Neural cell (in vitro differentiated cells): ENCODE data around the gene ZNF775. TPM values are rescaled to one million over a fixed set of nuclear protein-coding genes. Genes with fewer than 3 reads are reported as not detected.

Experiments
- H2AFZ ChIP-seq: fragments of 200-600, 300-800 bp; sonication (generic), shearing (Covaris generic); 2 replicates; pipeline ENCODE4 v1.6.0; 2014; ENCODE audit warnings: low read depth, mild to moderate bottlenecking, antibody characterized with exemption, low read length, moderate library complexity
- H3F3A ChIP-seq: fragments of 200-600 bp; shearing (Covaris generic); 2 replicates; pipeline ENCODE4 v1.6.1; 2016; ENCODE audit warnings: mild to moderate bottlenecking, moderate library complexity, mixed read lengths, antibody characterized with exemption, low read length; ENCODE audit not compliant: insufficient read depth, poor library complexity, severe bottlenecking
- H3K27ac ChIP-seq: fragments of 200-600, 300-800 bp; sonication (generic), shearing (Covaris generic); 2 replicates; pipeline ENCODE4 v1.5.1; 2014; ENCODE audit warnings: mild to moderate bottlenecking, low read length, moderate library complexity
- H3K27me3 ChIP-seq: fragments of 300-800, 200-600 bp; sonication (generic), shearing (Covaris generic); 2 replicates; pipeline ENCODE4 v1.6.0; 2014; ENCODE audit warnings: mild to moderate bottlenecking, low read depth, low read length, moderate library complexity; ENCODE audit not compliant: insufficient read depth
- H3K36me3 ChIP-seq: fragments of 300-800, 200-600 bp; sonication (generic), shearing (Covaris generic); 2 replicates; pipeline ENCODE4 v1.5.1; 2014; ENCODE audit warnings: mild to moderate bottlenecking, antibody characterized with exemption, low read length, moderate library complexity; ENCODE audit not compliant: insufficient read depth
- H3K4me2 ChIP-seq: fragments of 300-800, 200-600 bp; sonication (generic), shearing (Covaris generic); 2 replicates; pipeline ENCODE4 v1.6.0; 2014; ENCODE audit warnings: mild to moderate bottlenecking, low read length
- H3K4me3 ChIP-seq: fragments of 300-800, 200-600 bp; sonication (generic), shearing (Covaris generic); 2 replicates; pipeline ENCODE4 v1.5.1; 2014; ENCODE audit warnings: mild to moderate bottlenecking, low read length, moderate library complexity
- H3K79me2 ChIP-seq: fragments of 200-600 bp; shearing (Covaris generic); replicated peaks from 2 replicates; pipeline ENCODE4 v1.6.0; 2014; ENCODE audit warnings: mild to moderate bottlenecking, low read length, moderate library complexity; ENCODE audit not compliant: insufficient read depth
- H3K9ac ChIP-seq: fragments of 300-800, 200-600 bp; sonication (generic), shearing (Covaris generic); 2 replicates; pipeline ENCODE4 v1.6.1; 2016; ENCODE audit warnings: mild to moderate bottlenecking, low read length, mixed read lengths
- H3K9me2 ChIP-seq: fragments of 200-600 bp; shearing (Covaris generic); 2 replicates; pipeline ENCODE4 v1.6.1; 2016; ENCODE audit warnings: mild to moderate bottlenecking, low read length, mixed read lengths; ENCODE audit not compliant: insufficient read depth
- H3K9me3 ChIP-seq: fragments of 200-600, 300-800 bp; sonication (generic), shearing (Covaris generic); 2 replicates; pipeline ENCODE4 v1.6.1; 2016; ENCODE audit warnings: mild to moderate bottlenecking, mixed run types, low read length, moderate library complexity, mixed read lengths
- H4K20me1 ChIP-seq: fragments of 200-600 bp; shearing (Covaris generic); 2 replicates; pipeline ENCODE4 v1.6.1; 2016; ENCODE audit warnings: mild to moderate bottlenecking, mixed run types; ENCODE audit not compliant: insufficient read depth
- EP300 ChIP-seq: fragments of 450-650 bp; conservative IDR thresholded peaks from 2 replicates; pipeline ENCODE4 v1.6.1; 2014; ENCODE audit warnings: antibody characterized with exemption, mild to moderate bottlenecking, moderate library complexity; ENCODE audit not compliant: poor library complexity, severe bottlenecking
- EZH2 ChIP-seq: fragments of 200-600, 300-800 bp; shearing (Covaris generic), sonication (generic); IDR thresholded peaks from 2 replicates; pipeline ENCODE4 v1.6.1; 2014; ENCODE audit warnings: antibody characterized with exemption, low read length, borderline replicate concordance, mild to moderate bottlenecking; ENCODE audit not compliant: insufficient read depth, poor library complexity, severe bottlenecking
- MXI1 ChIP-seq: fragments of 450-650 bp; conservative IDR thresholded peaks from 2 replicates; pipeline ENCODE4 v1.6.1; 2014; ENCODE audit warnings: antibody characterized with exemption, mild to moderate bottlenecking; ENCODE audit not compliant: poor library complexity, severe bottlenecking
- POLR2AphosphoS5 ChIP-seq: IDR thresholded peaks from 2 replicates; pipeline ENCODE4 v1.6.1; 2012
- RAD21 ChIP-seq: fragments of 450-650 bp; conservative IDR thresholded peaks from 2 replicates; pipeline ENCODE4 v1.6.1; 2014; ENCODE audit warnings: antibody characterized with exemption, mild to moderate bottlenecking, moderate library complexity
- REST ChIP-seq: IDR thresholded peaks from 2 replicates; pipeline ENCODE4 v1.6.1; 2012; ENCODE audit warnings: borderline replicate concordance
- SMC3 ChIP-seq: fragments of 450-650 bp; conservative IDR thresholded peaks from 2 replicates; pipeline ENCODE4 v1.6.1; 2014; ENCODE audit warnings: antibody characterized with exemption, mild to moderate bottlenecking, moderate library complexity; ENCODE audit not compliant: poor library complexity
- TAF1 ChIP-seq: IDR thresholded peaks from 2 replicates; pipeline ENCODE4 v1.6.1; 2012; ENCODE audit warnings: low read depth
- polyA plus RNA-seq: library from polyadenylated mRNA; depleted of rRNA; stranded (reverse); fragments of >200 nt; gene quantifications from 2 replicates; pipeline ENCODE4 v1.2.3, GENCODE V29; 2014
- TF ChIP-seq, protein P1 (sequence below): fragments of 450-650 bp; IDR thresholded peaks from 2 replicates; pipeline ENCODE4 v1.5.1; 2014; ENCODE audit warnings: antibody characterized with exemption, mild to moderate bottlenecking, moderate library complexity; ENCODE audit not compliant: poor library complexity, severe bottlenecking

The ZNF775 gene
- polyA plus RNA-seq, 1 donor from 2014 or later: 16.8 TPM

DNA sequence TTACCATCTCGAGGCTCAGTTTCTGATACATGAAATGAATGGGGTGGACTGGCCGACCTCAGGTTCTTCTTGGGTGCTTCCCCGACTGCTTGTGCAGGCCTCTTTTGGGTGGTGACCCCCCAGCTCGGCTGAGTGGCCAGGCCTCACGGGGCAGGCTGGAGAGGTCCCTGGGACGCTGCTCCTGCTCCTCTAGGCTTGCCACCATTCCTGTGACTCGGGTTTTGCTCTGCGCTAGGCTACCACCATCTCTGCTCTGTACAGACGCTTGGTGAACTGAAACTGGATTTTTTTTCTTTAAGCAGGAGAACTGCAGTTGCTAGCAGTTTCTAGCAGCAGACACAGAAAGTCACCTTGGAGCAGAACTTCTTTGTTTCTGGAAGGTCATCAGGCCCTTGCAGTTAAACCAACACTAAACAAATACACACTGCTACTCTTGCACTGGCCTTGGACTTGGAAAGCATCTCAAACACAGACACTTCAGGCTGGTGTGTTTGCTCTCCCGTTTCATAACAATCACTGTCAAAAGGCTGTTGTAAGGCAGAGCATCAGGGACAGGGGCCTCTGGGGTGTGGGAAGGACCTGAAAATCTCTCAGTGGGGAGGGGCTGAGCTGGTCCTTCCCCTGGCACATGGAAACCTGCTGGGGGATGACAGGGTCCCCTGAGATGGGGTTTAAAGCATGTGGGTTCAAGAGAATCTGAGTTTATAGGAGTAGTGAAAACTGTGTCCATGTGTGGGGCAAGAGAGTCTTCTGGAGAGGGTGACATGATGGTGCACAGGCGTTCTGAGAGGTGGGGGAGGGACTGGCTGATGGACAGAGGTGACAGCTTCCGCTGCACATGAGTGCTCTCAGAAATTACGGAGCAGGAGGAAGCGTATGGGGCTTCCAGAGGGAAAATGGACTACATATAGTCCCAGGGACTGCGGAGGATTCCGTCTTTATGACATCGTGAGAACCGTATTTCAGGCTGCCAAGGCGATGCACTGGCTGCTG is 36.3 kb downstream of the ZNF775 start:
- Histone ChIP-seq H3K79me2 (no peaks in the 10 kb centered on the region), H3K9ac (peak overlapping the region; percentile 9), H3K27me3 (no peaks in the 10 kb centered on the region), H3K4me3 (no peak overlapping the region), H2AFZ (no peak overlapping the region), H3K36me3 (no peaks in the 10 kb centered on the region), H3K9me2 (no peaks in the 10 kb centered on the region), H3K4me2 (no peak overlapping the region), H3K27ac (peak overlapping the region; percentile 16), H4K20me1 (no peaks in the 10 kb centered on the region), H3K9me3 (no peaks in the 10 kb centered on the region), H3F3A (no peaks in the 10 kb centered on the region)
- TF ChIP-seq, protein P1, sequence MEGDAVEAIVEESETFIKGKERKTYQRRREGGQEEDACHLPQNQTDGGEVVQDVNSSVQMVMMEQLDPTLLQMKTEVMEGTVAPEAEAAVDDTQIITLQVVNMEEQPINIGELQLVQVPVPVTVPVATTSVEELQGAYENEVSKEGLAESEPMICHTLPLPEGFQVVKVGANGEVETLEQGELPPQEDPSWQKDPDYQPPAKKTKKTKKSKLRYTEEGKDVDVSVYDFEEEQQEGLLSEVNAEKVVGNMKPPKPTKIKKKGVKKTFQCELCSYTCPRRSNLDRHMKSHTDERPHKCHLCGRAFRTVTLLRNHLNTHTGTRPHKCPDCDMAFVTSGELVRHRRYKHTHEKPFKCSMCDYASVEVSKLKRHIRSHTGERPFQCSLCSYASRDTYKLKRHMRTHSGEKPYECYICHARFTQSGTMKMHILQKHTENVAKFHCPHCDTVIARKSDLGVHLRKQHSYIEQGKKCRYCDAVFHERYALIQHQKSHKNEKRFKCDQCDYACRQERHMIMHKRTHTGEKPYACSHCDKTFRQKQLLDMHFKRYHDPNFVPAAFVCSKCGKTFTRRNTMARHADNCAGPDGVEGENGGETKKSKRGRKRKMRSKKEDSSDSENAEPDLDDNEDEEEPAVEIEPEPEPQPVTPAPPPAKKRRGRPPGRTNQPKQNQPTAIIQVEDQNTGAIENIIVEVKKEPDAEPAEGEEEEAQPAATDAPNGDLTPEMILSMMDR: no peak
- TF ChIP-seq REST (no peak), EZH2 (no peak), RAD21 (no peak), TAF1 (no peak), MXI1 (no peak), POLR2AphosphoS5 (no peak), SMC3 (no peak), EP300 (no peak)

DNA sequence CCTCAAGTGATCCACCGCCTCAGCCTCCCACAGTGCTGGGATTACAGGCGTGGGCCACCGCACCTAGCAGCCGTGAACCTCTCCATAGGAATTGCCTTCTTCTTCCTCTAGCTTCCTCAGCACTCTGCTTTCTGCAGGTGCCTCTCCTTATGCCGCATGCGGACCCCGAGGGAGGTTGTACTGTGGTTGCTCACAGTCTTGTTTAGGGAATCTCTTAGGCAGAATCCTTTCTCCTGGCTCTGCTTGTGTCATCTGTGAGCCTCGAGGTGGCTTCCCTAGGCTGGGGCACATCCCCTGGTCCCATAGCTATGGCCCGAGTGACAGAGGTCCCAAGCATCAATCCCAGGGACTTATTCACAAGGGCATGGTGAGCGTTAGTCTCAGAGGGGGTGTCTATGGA is 38.1 kb downstream of the ZNF775 start:
- Histone ChIP-seq H3K27me3 (no peaks in the 10 kb centered on the region), H4K20me1 (no peaks in the 10 kb centered on the region)
- TF ChIP-seq MXI1 (no peak), RAD21 (no peak), REST (no peak), SMC3 (no peak), TAF1 (no peak), POLR2AphosphoS5 (no peak), EP300 (no peak)

More for the DNA sequence above, 38.1 kb downstream of the ZNF775 start:
- Histone ChIP-seq H3K9me3 (no peaks in the 10 kb centered on the region), H3K27ac (no peak overlapping the region), H3K4me2 (no peak overlapping the region), H2AFZ (no peak overlapping the region), H3K36me3 (no peaks in the 10 kb centered on the region), H3K4me3 (no peak overlapping the region), H3F3A (no peaks in the 10 kb centered on the region), H3K9ac (no peak overlapping the region), H3K79me2 (no peaks in the 10 kb centered on the region), H3K9me2 (no peaks in the 10 kb centered on the region)
